ENCODE measurements around the gene UBR1.
"Not testable (repeated sequence)": the region's sequence is repeated elsewhere in the genome, so short reads cannot be mapped to it uniquely, and the experiment has no call there.

UBR1 gene

GRCh38 chr15:42955518-42955917 lies 150.3 kb downstream of the UBR1 start:
- DNase-seq, result no peak

GRCh38 chr15:42954291-42954690 lies 151.5 kb downstream of the UBR1 start:
- no peak for DNase-seq

GRCh38 chr15:42948898-42949297 lies 156.9 kb downstream of the UBR1 start:
- DNase-seq, result not testable (repeated sequence)

GRCh38 chr15:42940527-42940926 lies 165.3 kb downstream of the UBR1 start:
- DNase-seq, result no peak

- no peak for DNase-seq
Measured at GRCh38 chr15:42939841-42940240, 166.0 kb downstream of the UBR1 start.

GRCh38 chr15:42937143-42937542 lies 168.7 kb downstream of the UBR1 start:
- DNase-seq, result no peak

GRCh38 chr15:42933886-42934667 lies 171.8 kb downstream of the UBR1 start:
- DNase-seq, result no peak

GRCh38 chr15:42932833-42933515 lies 172.9 kb downstream of the UBR1 start:
- DNase-seq, result no peak

- no peak for DNase-seq
Measured at GRCh38 chr15:42931702-42932486, 173.9 kb downstream of the UBR1 start.

GRCh38 chr15:42929306-42929848 lies 176.5 kb downstream of the UBR1 start:
- no peak for DNase-seq

GRCh38 chr15:42921342-42921731 lies 184.5 kb downstream of the UBR1 start:
- DNase-seq, result peak in 1 of 2 donors; percentile 17

- DNase-seq, result peak; percentile 98 to 99
Measured at GRCh38 chr15:42920519-42921341, 185.1 kb downstream of the UBR1 start, which contains the start of gene TTBK2. Gene TTBK2, minus strand, starts transcription at chr15:42920778. Its CDS starts 42,161 bp downstream, at chr15:42878617.

GRCh38 chr15:42919799-42920518 lies 185.9 kb downstream of the UBR1 start:
- peak; percentile 70 to 79 for DNase-seq

GRCh38 chr15:42919308-42919707 lies 186.5 kb downstream of the UBR1 start:
- DNase-seq, result no peak

GRCh38 chr15:42918047-42918446 lies 187.8 kb downstream of the UBR1 start:
- DNase-seq, result no peak

GRCh38 chr15:42915654-42916315 lies 190.1 kb downstream of the UBR1 start:
- DNase-seq, result peak in 1 of 2 donors; percentile 60

GRCh38 chr15:42914728-42915497 lies 190.9 kb downstream of the UBR1 start:
- peak in 1 of 2 donors; percentile 18 for DNase-seq

GRCh38 chr15:42911058-42911592 lies 194.7 kb downstream of the UBR1 start:
- DNase-seq, result no peak

GRCh38 chr15:42908538-42908937 lies 197.3 kb downstream of the UBR1 start:
- DNase-seq, result no peak
